HL-60 (cell line): ENCODE results near the gene NUB1.

Experiments used
- DNase-seq, 2 experiments: peaks; one replicate each; pipeline ENCODE4 v3.0.0-alpha.2; 2010 to 2020; ENCODE audit warnings: low read depth in 1 of 2, low spot score in 1 of 2
- H3K27ac ChIP-seq: fragments of 250-450 bp; sonication (Bioruptor Pico); replicated peaks from 2 replicates; pipeline ENCODE4 v1.5.1; 2020; ENCODE audit warnings: mild to moderate bottlenecking, moderate library complexity
- H3K27me3 ChIP-seq: fragments of 250-450 bp; sonication (Bioruptor Pico); 2 replicates; pipeline ENCODE4 v1.5.1; 2021; ENCODE audit warnings: mild to moderate bottlenecking, moderate library complexity; ENCODE audit not compliant: insufficient read depth, poor library complexity, severe bottlenecking
- H3K4me3 ChIP-seq: replicated peaks from 2 replicates; pipeline ENCODE4 v1.5.1; 2011; ENCODE audit warnings: mild to moderate bottlenecking, control low read depth, low read length; ENCODE audit not compliant: insufficient read depth
- CTCF ChIP-seq: IDR thresholded peaks from one replicate; pipeline ENCODE4 v1.5.1; 2011; ENCODE audit warnings: low read length, control low read depth, inconsistent platforms; ENCODE audit not compliant: insufficient read depth
- GABPA ChIP-seq: IDR thresholded peaks from 2 replicates; pipeline ENCODE4 v1.6.1; 2012; ENCODE audit warnings: low read depth
- POLR2AphosphoS5 ChIP-seq: IDR thresholded peaks from 2 replicates; pipeline ENCODE4 v1.6.1; 2012; ENCODE audit warnings: low read depth
- SPI1 ChIP-seq: IDR thresholded peaks from 2 replicates; pipeline ENCODE4 v1.6.1; 2012; ENCODE audit warnings: low read depth, mild to moderate bottlenecking, borderline replicate concordance
- TF ChIP-seq, protein P1 (sequence below): IDR thresholded peaks from 2 replicates; pipeline ENCODE4 v1.6.1; 2012; ENCODE audit warnings: low read depth; ENCODE audit not compliant: insufficient replicate concordance

The NUB1 gene

DNA sequence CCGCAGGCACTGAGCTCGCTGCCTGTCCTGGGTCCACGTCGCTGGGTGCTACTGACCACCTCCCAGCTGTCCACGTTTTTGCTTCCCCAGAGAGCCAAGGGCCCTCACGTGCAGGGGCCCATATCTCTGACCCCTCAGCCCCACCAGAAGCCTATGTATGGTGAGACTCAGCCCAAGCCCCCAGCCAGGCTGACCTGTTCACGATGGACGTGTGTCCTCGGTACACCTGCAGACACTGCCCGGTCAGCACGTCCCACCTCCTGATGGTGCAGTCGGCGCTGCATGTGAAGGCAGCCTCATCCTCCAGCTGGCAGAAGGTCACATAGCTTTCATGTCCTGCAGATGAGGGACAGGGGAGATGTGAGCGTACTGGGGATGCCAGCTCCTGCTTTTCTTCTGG is 58.3 kb downstream of the NUB1 start:
- Histone ChIP-seq H3K27me3 (no peaks in the 10 kb centered on the region), H3K4me3 (no peak overlapping the region), H3K27ac (no peak overlapping the region)
- TF ChIP-seq CTCF = no peak
- TF ChIP-seq SPI1 = no peak
- no peak for TF ChIP-seq POLR2AphosphoS5
- TF ChIP-seq, protein P1, sequence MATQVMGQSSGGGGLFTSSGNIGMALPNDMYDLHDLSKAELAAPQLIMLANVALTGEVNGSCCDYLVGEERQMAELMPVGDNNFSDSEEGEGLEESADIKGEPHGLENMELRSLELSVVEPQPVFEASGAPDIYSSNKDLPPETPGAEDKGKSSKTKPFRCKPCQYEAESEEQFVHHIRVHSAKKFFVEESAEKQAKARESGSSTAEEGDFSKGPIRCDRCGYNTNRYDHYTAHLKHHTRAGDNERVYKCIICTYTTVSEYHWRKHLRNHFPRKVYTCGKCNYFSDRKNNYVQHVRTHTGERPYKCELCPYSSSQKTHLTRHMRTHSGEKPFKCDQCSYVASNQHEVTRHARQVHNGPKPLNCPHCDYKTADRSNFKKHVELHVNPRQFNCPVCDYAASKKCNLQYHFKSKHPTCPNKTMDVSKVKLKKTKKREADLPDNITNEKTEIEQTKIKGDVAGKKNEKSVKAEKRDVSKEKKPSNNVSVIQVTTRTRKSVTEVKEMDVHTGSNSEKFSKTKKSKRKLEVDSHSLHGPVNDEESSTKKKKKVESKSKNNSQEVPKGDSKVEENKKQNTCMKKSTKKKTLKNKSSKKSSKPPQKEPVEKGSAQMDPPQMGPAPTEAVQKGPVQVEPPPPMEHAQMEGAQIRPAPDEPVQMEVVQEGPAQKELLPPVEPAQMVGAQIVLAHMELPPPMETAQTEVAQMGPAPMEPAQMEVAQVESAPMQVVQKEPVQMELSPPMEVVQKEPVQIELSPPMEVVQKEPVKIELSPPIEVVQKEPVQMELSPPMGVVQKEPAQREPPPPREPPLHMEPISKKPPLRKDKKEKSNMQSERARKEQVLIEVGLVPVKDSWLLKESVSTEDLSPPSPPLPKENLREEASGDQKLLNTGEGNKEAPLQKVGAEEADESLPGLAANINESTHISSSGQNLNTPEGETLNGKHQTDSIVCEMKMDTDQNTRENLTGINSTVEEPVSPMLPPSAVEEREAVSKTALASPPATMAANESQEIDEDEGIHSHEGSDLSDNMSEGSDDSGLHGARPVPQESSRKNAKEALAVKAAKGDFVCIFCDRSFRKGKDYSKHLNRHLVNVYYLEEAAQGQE = no peak
- no peak for TF ChIP-seq GABPA
- DNase-seq = no peak

DNA sequence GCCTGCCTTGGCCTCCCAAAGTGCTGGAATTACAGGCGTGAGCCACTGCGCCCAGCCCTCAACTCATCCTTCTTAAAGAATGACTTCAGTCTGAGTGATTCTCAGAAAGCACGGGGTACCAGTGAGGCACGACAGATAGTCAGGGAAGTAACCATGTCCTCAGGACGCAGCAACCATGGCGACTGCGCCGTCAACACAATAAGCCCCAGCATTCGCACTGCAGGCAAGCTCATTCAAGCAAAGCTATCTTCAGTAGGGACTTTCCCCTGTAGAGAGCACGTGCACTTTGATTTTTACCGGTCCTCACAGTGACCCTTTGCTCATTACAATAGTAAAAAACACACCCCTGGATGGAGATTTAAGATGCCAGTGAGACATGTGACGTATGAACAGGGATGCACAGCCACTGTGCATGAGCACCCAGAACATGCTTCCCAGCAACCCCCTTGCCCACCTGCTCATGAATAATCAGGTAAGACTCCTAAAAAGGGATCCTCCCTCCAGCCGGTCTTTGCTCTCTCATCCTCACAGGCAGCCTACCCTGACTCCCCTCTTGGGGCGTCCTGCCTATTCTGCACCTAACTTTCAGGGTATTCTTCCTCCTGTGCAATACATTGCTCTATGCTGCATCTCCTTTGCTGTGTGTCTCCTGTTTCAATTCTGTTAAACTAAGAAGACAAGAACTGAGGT is 59.2 kb downstream of the NUB1 start:
- H3K4me3 ChIP-seq = no peak overlapping the region
- TF ChIP-seq POLR2AphosphoS5 = no peak
- no peak for TF ChIP-seq GABPA
- no peak for TF ChIP-seq CTCF
- no peak for TF ChIP-seq SPI1
- TF ChIP-seq, protein P1 = no peak
- H3K27me3 ChIP-seq = no peaks in the 10 kb centered on the region
- DNase-seq = no peak
- H3K27ac ChIP-seq = no peak overlapping the region

DNA sequence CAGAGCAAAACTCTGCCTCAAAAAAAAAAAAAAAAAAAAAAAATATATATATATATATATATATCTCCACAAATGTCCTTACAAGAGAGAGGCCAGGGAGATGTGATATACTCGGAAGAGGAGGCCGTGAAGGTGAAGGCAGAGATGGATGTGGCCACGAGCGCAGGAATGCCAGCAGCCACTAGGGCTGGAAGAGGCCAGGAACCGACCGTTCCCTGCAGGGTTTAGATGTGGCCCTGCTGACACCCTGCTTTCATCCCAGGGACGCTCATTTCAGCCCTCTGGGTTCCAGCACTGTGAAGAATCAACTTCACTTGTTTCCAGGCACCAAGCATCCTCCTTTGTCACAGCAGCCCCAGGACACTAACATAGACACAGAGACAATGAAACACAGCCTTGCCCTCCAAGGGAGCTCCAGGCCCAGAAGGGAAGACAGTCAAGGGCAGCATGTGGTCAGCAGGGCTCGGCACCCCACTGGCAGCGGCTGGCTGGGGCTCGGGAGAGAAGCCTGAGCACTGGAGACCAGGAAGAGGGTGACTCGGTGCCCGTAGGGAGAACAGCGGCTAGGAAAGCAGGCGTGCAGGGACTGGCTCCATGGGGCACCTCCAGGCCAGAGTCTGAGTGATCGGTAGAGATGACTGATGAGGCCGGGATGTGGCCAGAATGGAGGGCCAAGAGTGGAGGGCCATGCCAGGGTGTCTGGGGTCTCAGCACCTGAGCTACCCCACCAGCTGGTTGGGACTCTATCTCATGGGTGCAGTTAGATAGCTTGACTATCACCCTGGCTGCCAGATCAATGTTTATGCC is 60.6 kb downstream of the NUB1 start:
- TF ChIP-seq, protein P1 = no peak
- TF ChIP-seq POLR2AphosphoS5 (no peak), CTCF (no peak), GABPA (no peak), SPI1 (no peak)
- no peak for DNase-seq

More for the DNA sequence above, 60.6 kb downstream of the NUB1 start:
- Histone ChIP-seq H3K27ac (no peak overlapping the region), H3K27me3 (no peaks in the 10 kb centered on the region), H3K4me3 (no peak overlapping the region)
